Colonic mucosa (tissue), 4 donors: ENCODE results near the gene IGDCC3. TPM values are rescaled to one million over a fixed set of nuclear protein-coding genes. Genes with fewer than 3 reads are reported as not detected.

Experiments used
- DNase-seq: peaks from one replicate; pipeline ENCODE4 v3.0.0-alpha.2; 2020
- H3K27ac ChIP-seq: fragments of 200-600 bp; one replicate; pipeline ENCODE4 v1.8.0; 2021
- H3K27me3 ChIP-seq: fragments of 200-600 bp; one replicate; pipeline ENCODE4 v1.8.0; 2021
- H3K36me3 ChIP-seq: fragments of 200-600 bp; one replicate; pipeline ENCODE4 v1.8.0; 2021
- H3K4me1 ChIP-seq: fragments of 200-600 bp; one replicate; pipeline ENCODE4 v1.8.0; 2021; ENCODE audit warnings: mild to moderate bottlenecking
- H3K4me3 ChIP-seq: fragments of 200-600 bp; one replicate; pipeline ENCODE4 v1.8.0; 2021
- H3K9ac ChIP-seq, 2 donors: one replicate each; pipeline ENCODE4 v1.7.0; 2013; ENCODE audit warnings: control low read depth in 2 of 2, low read depth in 2 of 2, low read length in 2 of 2
- H3K9me3 ChIP-seq: fragments of 200-600 bp; one replicate; pipeline ENCODE4 v1.8.0; 2021
- CTCF ChIP-seq: fragments of 200-600 bp; IDR thresholded peaks from one replicate; pipeline ENCODE4 v1.8.0; 2022; ENCODE audit warnings: antibody characterized with exemption, mild to moderate bottlenecking
- intact Hi-C: fragments of 100-400 bp; cut with DNase I; formaldehyde crosslinking; loops from one replicate; pipeline ENCODE4 v1.14.1; 2022
- total RNA-seq, 2 donors: library from RNA; stranded (reverse); fragmentation: NEBNext Ultra II Directional in 1 of 2; extraction: Animal tissue kit (Norgen Biotek cat#: 25700) in 1 of 2; gene quantifications; one replicate each; pipeline ENCODE4 v1.2.1, GENCODE V29; 2021
- donor health status: healthy.
- donor health status: DM: no; HTN: no; CAD: no.
- donor health status: DM: no; HTN: no; CAD: no.

The IGDCC3 gene
- total RNA-seq, 2 donors from 2014 or later, result 0.12 TPM; not detected in 1

GRCh38 chr15:65372787-65373067 is 5.1 kb downstream of the IGDCC3 start:
- no peak overlapping the region for H3K9ac ChIP-seq
- intact Hi-C loops, result no loop called here
- TF ChIP-seq CTCF, result no peak
- H3K27me3 ChIP-seq, result peaks cover 26% of the 10 kb centered on the region
- H3K27ac ChIP-seq, result no peak overlapping the region
- no peaks in the 10 kb centered on the region for H3K9me3 ChIP-seq
- no peak for DNase-seq
- H3K36me3 ChIP-seq, result no peaks in the 10 kb centered on the region
- peaks cover 3% of the 10 kb centered on the region for H3K4me1 ChIP-seq
- no peak overlapping the region for H3K4me3 ChIP-seq

- intact Hi-C loops, result no loop called here
- DNase-seq, result no peak
- Histone ChIP-seq H3K9me3 (no peaks in the 10 kb centered on the region), H3K27me3 (peaks cover 23% of the 10 kb centered on the region), H3K4me3 (no peak overlapping the region), H3K4me1 (peaks cover 3% of the 10 kb centered on the region), H3K9ac (no peak overlapping the region), H3K36me3 (no peaks in the 10 kb centered on the region), H3K27ac (no peak overlapping the region)
- TF ChIP-seq CTCF, result no peak
Observed at GRCh38 chr15:65371976-65372786, 5.6 kb downstream of the IGDCC3 start.

GRCh38 chr15:65370885-65371284 is 6.9 kb downstream of the IGDCC3 start:
- no peak for DNase-seq
- intact Hi-C loops, result no loop called here
- H3K4me1 ChIP-seq, result no peaks in the 10 kb centered on the region
- no peak overlapping the region for H3K27ac ChIP-seq
- peaks cover 10% of the 10 kb centered on the region for H3K27me3 ChIP-seq
- no peak for TF ChIP-seq CTCF
- H3K36me3 ChIP-seq, result no peaks in the 10 kb centered on the region
- H3K4me3 ChIP-seq, result no peak overlapping the region
- no peak overlapping the region for H3K9ac ChIP-seq
- no peaks in the 10 kb centered on the region for H3K9me3 ChIP-seq

- H3K27me3 ChIP-seq, result peaks cover under 1% of the 10 kb centered on the region
- no peaks in the 10 kb centered on the region for H3K36me3 ChIP-seq
- intact Hi-C loops, result no loop called here
- TF ChIP-seq CTCF, result no peak
- no peaks in the 10 kb centered on the region for H3K9me3 ChIP-seq
- no peaks in the 10 kb centered on the region for H3K4me1 ChIP-seq
- DNase-seq, result no peak
- H3K27ac ChIP-seq, result no peak overlapping the region
- no peak overlapping the region for H3K9ac ChIP-seq
- H3K4me3 ChIP-seq, result no peak overlapping the region
Observed at GRCh38 chr15:65369651-65370050, 8.2 kb downstream of the IGDCC3 start.

GRCh38 chr15:65369212-65369547 is 8.6 kb downstream of the IGDCC3 start:
- no peak for TF ChIP-seq CTCF
- no peaks in the 10 kb centered on the region for H3K36me3 ChIP-seq
- no peaks in the 10 kb centered on the region for H3K27me3 ChIP-seq
- no peak for DNase-seq
- intact Hi-C loops, result no loop called here
- no peaks in the 10 kb centered on the region for H3K9me3 ChIP-seq
- no peak overlapping the region for H3K27ac ChIP-seq
- H3K9ac ChIP-seq, result no peak overlapping the region
- H3K4me3 ChIP-seq, result no peak overlapping the region
- no peaks in the 10 kb centered on the region for H3K4me1 ChIP-seq
